ENCODE measurements around the gene PKM.

PKM gene

DNA sequence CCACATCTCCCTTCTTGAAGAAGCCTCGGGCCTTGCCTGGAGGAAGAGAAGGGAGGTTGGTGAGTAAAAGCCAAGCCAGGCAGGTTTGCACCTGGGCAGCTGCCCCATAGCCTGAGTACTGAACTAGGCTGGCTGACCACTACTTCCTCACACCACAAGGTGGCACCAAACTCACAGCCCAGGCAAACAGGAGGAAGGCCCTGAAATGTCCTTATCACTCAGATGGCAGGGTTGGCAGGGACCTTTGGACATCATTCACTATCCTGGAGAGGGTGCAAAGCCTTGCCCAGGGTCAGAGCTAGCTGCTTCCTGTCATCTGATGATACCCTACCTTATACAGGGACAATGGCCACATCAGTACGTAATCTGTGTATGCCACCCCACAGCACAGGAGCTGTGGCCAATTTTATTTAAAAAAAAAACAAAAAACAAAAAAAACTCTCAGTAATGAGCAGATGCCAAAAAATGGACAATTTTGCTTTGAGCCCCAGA, 31.2 kb downstream of the PKM start:
- no peak for DNase-seq

DNA sequence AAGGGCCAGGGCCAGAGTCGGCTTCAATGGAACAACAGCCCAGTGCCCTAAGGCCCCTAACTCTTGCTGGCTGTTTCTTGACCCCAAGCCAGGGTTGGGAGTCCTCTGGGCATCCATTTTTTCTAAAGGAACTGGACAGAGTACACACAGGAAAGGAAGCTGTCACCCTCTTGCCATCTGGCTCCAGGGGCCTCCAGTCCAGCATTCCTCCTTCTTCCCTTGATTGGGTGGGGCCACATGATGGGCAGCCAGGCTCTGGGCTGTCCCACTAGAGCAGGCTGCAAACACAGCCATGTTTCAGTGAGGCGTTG, 31.8 kb downstream of the PKM start:
- DNase-seq: no peak

DNA sequence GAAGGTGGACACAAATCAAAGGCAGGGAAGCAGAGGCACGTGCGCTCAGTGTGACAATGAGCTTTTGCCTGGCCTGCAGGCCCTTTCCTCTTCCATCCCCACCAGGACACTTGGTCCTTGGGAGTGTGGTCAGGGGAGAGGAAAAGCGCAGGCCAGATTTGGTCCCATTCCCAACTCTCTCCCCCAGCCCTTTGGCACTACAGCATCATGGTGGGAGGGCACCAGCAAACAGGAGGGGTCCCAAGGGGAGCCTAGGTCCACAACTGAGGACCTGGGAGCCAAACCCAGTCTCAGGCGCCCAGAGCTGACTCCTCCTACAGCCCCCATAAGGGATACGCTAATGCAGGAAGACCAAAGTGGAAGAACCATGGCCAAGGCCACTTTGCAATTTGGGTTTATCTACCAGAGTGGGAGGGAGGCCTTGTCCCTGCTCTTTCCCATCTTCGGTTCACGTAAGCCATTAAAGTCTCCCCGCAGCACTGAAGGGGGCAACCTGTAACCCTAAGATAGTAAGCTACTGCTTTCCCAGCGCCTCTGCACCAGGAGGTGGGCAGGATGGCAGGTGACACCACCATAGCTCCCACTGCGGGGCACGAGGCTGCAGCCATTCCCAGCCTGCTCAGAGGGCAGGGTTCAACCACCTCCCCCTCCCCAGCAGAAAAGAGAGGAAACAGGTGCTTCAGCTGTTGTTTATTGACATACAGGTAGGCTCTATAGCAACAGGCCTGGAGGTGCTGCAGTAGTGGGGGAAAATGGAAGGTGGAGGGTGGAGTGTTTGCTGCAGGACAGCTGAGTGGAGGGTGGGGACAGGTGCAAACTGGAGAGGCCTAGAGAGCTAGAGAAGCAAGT, 32.4 kb downstream of the PKM start:
- DNase-seq: no peak

GRCh38 chr15:72197460-72198355, 33.3 kb downstream of the PKM start, which contains the start of gene GRAMD2A:
Gene GRAMD2A, minus strand, starts transcription at chr15:72197787.
- DNase-seq: no peak

- DNase-seq: no peak
Observed at GRCh38 chr15:72197041-72197459, 33.9 kb downstream of the PKM start.

GRCh38 chr15:72196409-72197040, 34.5 kb downstream of the PKM start:
- no peak for DNase-seq

- DNase-seq: no peak
Observed at GRCh38 chr15:72195101-72195511, 35.9 kb downstream of the PKM start.

GRCh38 chr15:72193836-72194396, 37.1 kb downstream of the PKM start:
- DNase-seq: no peak

GRCh38 chr15:72192416-72192815, 38.6 kb downstream of the PKM start:
- no peak for DNase-seq

GRCh38 chr15:72189250-72189902, 41.6 kb downstream of the PKM start:
- DNase-seq: no peak

- DNase-seq: no peak
Observed at GRCh38 chr15:72184165-72184811, 46.7 kb downstream of the PKM start.

GRCh38 chr15:72183781-72184164, 47.2 kb downstream of the PKM start:
- no peak for DNase-seq

- DNase-seq: no peak
Observed at GRCh38 chr15:72182673-72183072, 48.3 kb downstream of the PKM start.

DNA sequence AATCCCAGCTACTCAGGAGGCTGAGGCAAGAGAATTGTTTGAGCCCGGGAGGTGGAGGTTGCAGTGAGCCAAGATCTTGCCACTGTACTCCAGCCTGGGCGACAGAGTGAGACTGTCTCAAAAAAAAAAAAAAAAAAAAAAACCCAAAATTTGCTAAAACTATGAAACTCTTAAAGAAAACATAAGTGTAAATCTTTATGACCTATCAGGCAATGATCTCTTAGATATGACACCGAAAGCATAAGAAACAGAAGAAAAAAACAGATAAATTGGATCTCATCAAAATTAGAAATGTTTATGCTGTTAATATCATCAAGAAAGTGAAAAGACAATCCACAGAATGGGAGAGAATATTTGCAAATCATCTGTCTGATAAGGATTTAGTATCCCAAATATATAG, 48.7 kb downstream of the PKM start:
- no peak for DNase-seq

GRCh38 chr15:72180761-72181324, 50.1 kb downstream of the PKM start:
- no peak for DNase-seq

DNA sequence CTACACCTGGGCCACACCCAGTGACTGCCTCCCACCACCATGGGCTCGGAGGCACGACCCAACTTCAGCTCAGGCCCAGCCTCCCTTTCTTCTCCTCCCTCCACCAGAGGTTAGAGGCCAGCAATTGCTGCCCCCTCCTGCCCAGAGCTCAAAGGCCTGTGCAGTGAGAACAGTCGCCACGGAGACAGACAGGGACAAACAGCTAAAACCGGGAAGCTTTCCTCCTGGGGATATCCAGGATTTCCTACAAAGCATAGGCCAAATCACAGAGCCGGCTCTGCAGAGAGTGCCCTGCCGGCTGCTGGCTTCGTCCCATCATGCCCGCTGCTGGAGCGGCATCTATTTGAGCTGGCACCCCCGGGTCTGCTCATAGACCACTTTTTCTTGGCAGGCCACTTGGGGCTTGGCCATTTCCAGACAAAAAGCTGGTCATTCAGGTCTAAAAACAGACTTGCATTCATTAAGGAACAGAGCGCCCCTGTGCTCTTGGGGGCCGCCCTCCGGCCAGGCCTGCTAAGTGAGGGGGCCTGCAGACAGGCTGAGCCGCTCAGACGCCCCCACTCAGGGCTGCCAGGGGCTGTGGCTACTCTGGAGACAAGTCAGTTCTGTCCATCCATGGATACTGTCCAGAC, 50.9 kb downstream of the PKM start:
- DNase-seq: no peak

- no peak for DNase-seq
Observed at GRCh38 chr15:72178976-72179585, 51.9 kb downstream of the PKM start.

GRCh38 chr15:72176743-72177142, 54.2 kb downstream of the PKM start:
- no peak for DNase-seq

DNA sequence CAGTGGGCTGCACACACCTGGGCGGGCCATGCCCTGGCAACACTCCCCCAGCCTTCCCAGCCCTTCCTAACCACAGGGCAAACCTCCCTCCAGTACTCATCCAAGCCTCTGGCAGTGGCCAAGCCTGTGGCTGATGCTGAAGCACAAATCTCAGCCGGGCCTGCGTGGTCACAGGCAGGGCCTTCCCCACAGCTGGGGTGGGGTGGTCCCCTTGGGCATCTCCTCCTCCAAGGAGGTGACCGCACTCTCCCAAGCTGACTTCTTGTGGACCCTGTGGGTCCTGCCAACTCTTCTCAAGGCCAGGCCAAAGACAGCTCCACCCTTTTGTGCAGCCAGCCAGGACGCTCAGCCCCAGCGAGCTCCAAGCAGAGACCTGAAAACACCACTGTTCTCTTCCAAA, 54.8 kb downstream of the PKM start:
- DNase-seq: no peak

- DNase-seq: no peak
Observed at GRCh38 chr15:72175186-72176044, 55.6 kb downstream of the PKM start.
